ENCODE data around the gene TMBIM1. TPM values are rescaled to one million over a fixed set of nuclear protein-coding genes. Genes with fewer than 3 reads are reported as not detected.
A peak's percentile ranks its signal among the peaks of the same experiment; 100 is the strongest.

TMBIM1 gene
- total RNA-seq, 2 donors from 2014 or later: 82.8 to 225 TPM

GRCh38 chr2:218296847-218297246 lies 4.5 kb upstream of the TMBIM1 start:
- Histone ChIP-seq H3K36me3 (no peaks in the 10 kb centered on the region), H3K4me1 (peaks cover 0 to 29% of the 10 kb centered on the region in 2 donors), H3K27me3 (no peaks in the 10 kb centered on the region), H3K9me3 (no peaks in the 10 kb centered on the region), H3K4me3 (no peak overlapping the region), H3K27ac (peak overlapping the region in 1 of 2 donors; percentile 13)
- TF ChIP-seq CTCF (IDR thresholded peaks at IDR 0.05): no peak
- no peak for DNase-seq (ENCODE audit: low spot score)

GRCh38 chr2:218296200-218296599 lies 3.9 kb upstream of the TMBIM1 start:
- no peak for TF ChIP-seq CTCF (IDR thresholded peaks at IDR 0.05)
- no peak overlapping the region for H3K4me3 ChIP-seq
- DNase-seq (ENCODE audit: low spot score): no peak
- no peaks in the 10 kb centered on the region for H3K27me3 ChIP-seq
- peaks cover 0 to 32% of the 10 kb centered on the region in 2 donors for H3K4me1 ChIP-seq
- H3K36me3 ChIP-seq: no peaks in the 10 kb centered on the region
- H3K27ac ChIP-seq: no peak overlapping the region
- H3K9me3 ChIP-seq: no peaks in the 10 kb centered on the region

GRCh38 chr2:218295029-218295428 lies 2.7 kb upstream of the TMBIM1 start:
- H3K4me3 ChIP-seq: no peak overlapping the region
- H3K27me3 ChIP-seq: no peaks in the 10 kb centered on the region
- H3K4me1 ChIP-seq: peaks cover 0 to 42% of the 10 kb centered on the region in 2 donors
- H3K27ac ChIP-seq: no peak overlapping the region
- no peak for DNase-seq (ENCODE audit: low spot score)
- H3K36me3 ChIP-seq: no peaks in the 10 kb centered on the region
- H3K9me3 ChIP-seq: no peaks in the 10 kb centered on the region
- TF ChIP-seq CTCF (IDR thresholded peaks at IDR 0.05): no peak

- no peak for TF ChIP-seq CTCF (IDR thresholded peaks at IDR 0.05)
- DNase-seq (ENCODE audit: low spot score): no peak
- Histone ChIP-seq H3K27ac (no peak overlapping the region), H3K36me3 (no peaks in the 10 kb centered on the region), H3K9me3 (no peaks in the 10 kb centered on the region), H3K4me1 (peaks cover 0 to 47% of the 10 kb centered on the region in 2 donors), H3K4me3 (no peak overlapping the region), H3K27me3 (no peaks in the 10 kb centered on the region)
These were observed 2.2 kb upstream of the TMBIM1 start for GRCh38 chr2:218294430-218295022.

- Histone ChIP-seq H3K36me3 (no peaks in the 10 kb centered on the region), H3K4me1 (peaks cover 0 to 53% of the 10 kb centered on the region in 2 donors), H3K27ac (no peak overlapping the region), H3K4me3 (no peak overlapping the region), H3K27me3 (no peaks in the 10 kb centered on the region), H3K9me3 (no peaks in the 10 kb centered on the region)
- no peak for TF ChIP-seq CTCF (IDR thresholded peaks at IDR 0.05)
- no peak for DNase-seq (ENCODE audit: low spot score)
These were observed 1.6 kb upstream of the TMBIM1 start for GRCh38 chr2:218293715-218294429.
